Measurements from ENCODE around the gene SLC1A5.
A peak's percentile ranks its signal among the peaks of the same experiment; 100 is the strongest.
"Not testable (repeated sequence)": the region's sequence is repeated elsewhere in the genome, so short reads cannot be mapped to it uniquely, and the experiment has no call there.

The SLC1A5 gene
- 43.9 to 77.6 (median 68.3) reads per million in 4 donors for total RNA-seq

GRCh38 chr19:46788262-46788967 lies at the start of gene SLC1A5:
Gene SLC1A5, minus strand, starts transcription at chr19:46788594. Its CDS starts 629 bp downstream, at chr19:46787965.
- DNase-seq, result peak; percentile 94 to 99 (median 96)

GRCh38 chr19:46838160-46838559 lies 49.8 kb upstream of the SLC1A5 start:
- DNase-seq, result no peak

GRCh38 chr19:46834984-46835383 lies 46.6 kb upstream of the SLC1A5 start:
- no peak for DNase-seq

GRCh38 chr19:46834121-46834520 lies 45.7 kb upstream of the SLC1A5 start:
- no peak for DNase-seq

- DNase-seq, result no peak
Observed at GRCh38 chr19:46830864-46831263, 42.5 kb upstream of the SLC1A5 start.

DNA sequence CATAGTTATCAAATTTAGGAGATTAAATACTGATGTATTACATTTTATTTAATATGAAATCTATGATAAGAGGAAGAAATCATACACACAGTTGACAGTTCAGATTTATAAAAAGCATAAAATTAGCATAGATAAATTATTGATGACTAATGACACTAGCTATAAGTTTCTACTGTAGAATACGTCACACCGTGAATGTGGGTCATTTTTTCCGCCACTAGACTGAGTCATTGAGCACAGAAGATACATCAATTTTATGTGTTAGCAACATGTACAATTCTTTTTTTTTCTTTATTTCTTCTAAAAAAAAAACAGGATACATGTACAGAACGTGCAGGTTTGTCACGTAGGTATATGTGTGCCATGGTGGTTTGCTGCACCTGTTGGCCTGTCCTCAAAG lies 40.1 kb upstream of the SLC1A5 start:
- no peak for DNase-seq

DNA sequence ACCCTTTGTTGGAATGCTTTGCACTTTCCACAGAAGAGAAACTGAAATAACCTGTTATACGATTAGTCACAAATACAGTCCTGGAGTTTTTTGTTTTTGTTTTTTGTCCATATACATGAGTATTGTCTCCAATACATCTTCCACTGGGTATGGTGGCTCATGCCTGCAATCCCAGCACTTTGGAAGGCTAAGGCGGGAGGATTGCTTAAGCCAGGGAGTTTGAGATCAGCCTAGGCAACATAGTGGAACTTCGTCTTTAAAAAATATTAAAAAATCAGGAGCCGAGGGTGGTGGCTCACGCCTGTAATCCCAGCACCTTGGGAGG lies 37.3 kb upstream of the SLC1A5 start:
- DNase-seq, result no peak

DNA sequence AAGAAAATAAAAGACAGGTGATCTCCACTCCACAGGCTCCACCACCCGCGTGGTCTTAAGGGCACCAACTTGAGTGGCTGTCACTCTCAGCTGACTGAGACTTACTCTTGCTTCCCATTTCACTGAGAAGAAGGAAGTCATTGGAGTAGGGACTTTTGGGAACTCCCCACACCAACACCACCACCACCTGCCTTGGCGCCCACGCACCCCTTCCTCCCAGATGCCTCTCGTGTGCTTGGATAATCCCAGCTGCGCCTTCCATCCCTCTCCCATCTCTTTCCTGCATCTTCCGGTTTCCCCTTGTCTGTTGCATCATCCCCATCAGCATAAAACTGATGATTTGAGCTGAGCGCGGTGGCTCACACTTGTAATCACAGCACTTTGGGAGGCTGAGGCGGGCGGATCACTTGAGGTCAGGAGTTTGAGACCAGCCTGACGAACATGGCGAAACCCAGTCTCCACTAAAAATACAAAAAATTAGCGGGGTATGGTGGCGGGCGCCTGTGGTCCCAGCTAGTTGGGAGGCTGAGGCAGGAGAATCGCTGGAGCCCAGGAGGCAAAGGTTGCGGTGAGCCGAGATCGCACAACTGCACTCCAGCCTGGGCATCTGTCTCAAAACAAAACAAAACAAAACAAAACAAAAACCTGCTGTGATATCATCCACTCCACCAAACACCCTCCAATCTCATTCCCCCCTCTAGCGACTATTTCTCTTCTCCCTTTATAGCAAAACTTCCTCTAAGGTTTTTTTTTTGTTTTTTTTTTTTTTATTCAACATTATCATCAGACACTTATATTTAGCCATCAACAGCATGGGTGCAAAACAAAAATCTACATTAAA lies 36.7 kb upstream of the SLC1A5 start:
- DNase-seq, result peak in 1 of 5 donors; percentile 53

DNA sequence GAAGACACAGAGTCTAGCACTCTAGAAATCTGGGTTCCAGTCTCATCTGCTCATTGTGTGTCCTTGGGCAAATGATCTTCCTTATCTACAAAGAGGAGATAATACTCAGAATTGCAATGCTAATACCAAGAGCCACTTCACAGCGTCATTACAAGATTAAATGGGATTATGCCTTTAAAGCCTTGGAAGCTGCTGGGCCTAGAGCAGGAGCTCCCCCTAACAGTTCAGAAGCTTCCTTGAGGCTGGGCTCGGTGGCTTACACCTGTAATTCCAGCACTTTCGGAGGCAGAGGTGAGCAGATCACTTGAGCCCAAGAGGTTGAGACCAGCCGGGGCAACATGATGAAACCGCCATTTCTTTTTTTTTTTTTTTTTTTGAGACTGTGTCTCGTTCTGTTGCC lies 34.7 kb upstream of the SLC1A5 start:
- DNase-seq, result no peak

DNA sequence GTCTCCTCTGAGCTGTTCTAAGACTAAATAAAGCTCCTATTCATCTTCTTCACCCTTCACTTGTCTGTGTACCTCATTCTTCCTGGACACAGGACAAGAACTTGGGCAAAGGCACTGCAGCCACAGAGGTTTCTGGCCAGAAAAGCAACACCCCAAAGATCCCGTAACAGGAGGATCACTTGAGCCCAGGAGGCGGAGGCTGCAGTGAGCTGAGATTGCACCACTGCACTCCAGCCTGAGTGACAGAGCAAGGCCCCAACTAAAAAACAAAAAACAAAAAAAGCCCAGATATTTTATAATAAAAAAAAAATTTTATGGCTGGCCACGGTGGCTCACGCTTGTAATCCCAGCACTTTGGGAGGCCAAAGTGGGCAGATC lies 34.0 kb upstream of the SLC1A5 start:
- DNase-seq, result not testable (repeated sequence)

- peak; percentile 26 to 90 (median 44) for DNase-seq
Observed at GRCh38 chr19:46821512-46822409, 33.4 kb upstream of the SLC1A5 start.

DNA sequence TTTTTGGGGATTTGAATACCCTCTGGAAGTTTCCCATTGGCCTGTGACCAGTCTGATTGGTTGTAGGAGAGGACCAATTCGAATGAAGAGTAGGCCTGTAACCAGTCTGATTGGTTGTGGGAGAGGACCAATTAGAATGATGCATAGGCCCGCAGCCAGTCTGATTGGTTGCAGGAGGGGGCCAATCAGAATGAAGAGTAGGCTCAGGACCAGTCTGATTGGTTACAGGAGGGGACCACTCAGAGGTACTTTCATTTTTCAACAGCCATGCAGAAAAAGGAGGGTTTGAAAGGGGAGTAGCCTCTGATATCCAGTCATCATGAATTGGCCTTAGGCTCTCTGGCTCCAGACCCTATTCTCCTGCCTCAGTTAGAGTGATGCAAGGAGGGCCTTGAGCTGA lies 30.4 kb upstream of the SLC1A5 start:
- DNase-seq, result peak in 1 of 5 donors; percentile 39

- no peak for DNase-seq
Observed at GRCh38 chr19:46815833-46816627, 27.6 kb upstream of the SLC1A5 start.

DNA sequence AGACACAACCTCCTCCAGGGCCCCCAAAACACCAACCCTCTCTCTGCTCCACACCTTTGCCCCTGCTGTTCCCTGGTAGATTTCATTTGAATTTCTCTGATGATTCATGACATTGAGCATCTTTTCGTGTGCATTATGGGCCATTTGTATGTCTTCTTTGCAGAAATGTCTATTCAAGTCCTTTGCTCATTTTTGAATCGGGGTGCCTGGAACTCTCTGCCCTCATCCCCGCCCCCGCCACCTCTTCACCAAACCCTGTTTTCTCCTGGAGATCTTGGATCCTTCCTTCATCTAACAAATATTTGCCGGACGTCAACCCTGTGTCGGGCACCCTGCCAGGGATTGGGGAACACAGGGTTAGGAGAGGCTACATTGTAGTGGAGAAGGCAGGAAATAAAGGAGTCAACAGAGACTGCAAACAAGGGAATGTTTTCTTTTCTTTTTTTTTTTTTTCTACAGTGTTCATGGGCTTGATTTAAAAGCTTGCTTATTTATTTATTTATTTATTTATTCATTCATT lies 25.5 kb upstream of the SLC1A5 start:
- DNase-seq, result no peak

- no peak for DNase-seq
Observed at GRCh38 chr19:46812977-46813838, 24.8 kb upstream of the SLC1A5 start.

- no peak for DNase-seq
Observed at GRCh38 chr19:46809534-46810272, 21.3 kb upstream of the SLC1A5 start.

DNA sequence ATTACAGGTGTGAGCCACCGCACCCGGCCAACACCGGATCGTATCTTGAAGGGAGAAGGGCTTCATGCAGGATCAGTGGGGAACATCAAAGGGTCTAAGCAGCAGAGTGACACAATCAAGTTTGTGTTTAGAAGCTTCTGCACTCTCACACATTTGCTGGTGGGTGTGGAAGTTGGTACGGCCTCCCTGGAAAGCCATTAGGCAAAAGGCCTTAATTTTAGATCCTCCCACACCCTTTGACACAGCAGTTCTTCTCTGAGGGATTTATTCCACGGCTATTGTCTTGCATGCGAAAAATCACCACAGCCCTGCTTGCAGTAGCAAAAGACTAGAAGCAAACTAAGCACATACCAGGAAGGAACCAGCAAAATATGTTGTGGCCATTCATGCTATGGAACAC lies 18.3 kb upstream of the SLC1A5 start:
- no peak for DNase-seq

DNA sequence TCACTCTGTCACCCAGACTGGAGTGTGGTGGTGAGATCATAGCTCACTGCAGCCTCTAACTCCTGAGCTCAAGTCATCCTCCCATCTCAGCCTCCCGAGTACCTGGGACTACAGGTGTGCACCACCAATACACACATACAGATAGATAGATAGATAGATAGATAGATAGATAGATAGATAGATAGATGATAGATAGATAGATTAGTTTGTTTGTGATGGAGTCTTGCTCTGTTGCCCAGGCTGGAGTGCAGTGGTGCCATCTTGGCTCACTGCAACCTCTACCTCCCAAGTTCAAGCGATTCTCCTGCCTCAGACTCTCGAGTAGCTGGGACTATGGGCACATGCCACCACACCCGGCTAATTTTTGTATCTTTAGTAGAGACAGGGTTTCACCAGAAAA lies 16.0 kb upstream of the SLC1A5 start:
- not testable (repeated sequence) for DNase-seq

GRCh38 chr19:46803555-46803954 lies 15.2 kb upstream of the SLC1A5 start:
- no peak for DNase-seq

DNA sequence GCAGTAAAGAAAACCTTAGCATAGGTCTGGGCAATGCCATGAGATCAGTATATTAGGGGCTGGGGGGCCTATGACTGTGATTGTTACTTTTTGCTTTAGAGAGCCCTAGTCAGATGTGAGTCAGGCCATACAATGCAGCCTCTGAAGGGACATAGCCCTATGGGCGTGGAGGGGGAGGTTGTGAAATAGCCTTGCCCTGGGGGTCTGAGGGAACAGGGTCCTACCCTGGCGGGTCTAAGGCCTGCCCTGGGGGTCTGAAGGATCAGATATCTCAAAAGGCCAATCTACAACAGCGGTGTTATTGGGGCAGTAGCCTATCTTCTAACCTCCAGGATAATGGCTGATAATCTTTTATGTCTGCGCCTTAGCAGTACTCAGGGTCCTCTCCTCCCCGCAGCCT lies 13.8 kb upstream of the SLC1A5 start:
- DNase-seq, result no peak

Data from T-helper 1 cell (primary cell).